Measurements from ENCODE around the gene GTF3C1. TPM values are rescaled to one million over a fixed set of nuclear protein-coding genes. Genes with fewer than 3 reads are reported as not detected.

GTF3C1 gene
- total and polyA plus RNA-seq, 2 of the 8 experiments (the other 6 are each of a cell fraction or from before 2014, with no cell fraction given), result 89.3 to 126 TPM

DNA sequence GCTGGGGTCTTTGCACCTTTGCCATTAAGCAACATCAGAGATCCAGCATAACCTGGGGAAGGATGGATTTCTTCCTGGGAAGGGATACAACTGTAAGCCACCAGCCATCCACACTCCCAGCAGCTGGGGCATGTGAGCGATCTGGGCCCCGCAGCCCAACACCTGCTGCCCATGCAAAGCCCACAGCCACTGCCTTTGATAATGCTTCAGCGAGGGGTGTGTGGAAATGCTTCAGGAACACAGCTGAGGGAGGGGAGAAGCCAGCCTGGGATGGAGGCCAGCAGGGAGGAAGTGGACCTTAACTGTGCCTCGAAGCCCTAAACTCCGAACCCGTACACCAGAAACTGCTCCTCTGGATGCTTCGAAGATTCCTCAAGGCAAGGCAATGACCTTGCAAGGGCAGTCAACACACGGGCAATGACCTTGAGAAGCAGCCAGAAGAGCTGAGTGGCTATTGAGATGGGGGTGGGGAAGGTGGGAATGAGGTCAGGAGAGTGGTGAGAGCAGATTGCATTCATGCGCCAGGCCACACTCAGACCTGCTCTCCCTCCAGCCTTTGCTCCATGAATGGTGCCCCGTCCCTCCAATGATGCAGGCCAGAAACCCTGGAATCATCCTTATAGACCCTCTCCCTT, 49.3 kb upstream of the GTF3C1 start:
- H3K36me3 ChIP-seq (ENCODE audit: control insufficient read depth in 2 of 4, insufficient read depth in 4 of 4, low read length in 3 of 4), result no peaks in the 10 kb centered on the region
- H3K4me3 ChIP-seq (ENCODE audit: extremely low read depth in 1 of 4, insufficient read depth in 2 of 4, low read depth in 3 of 4, low read length in 4 of 4), result no peak overlapping the region
- no peaks in the 10 kb centered on the region for H3K27me3 ChIP-seq (replicated peaks in 1 of 4; ENCODE audit: control insufficient read depth in 3 of 4, extremely low read depth in 1 of 4, insufficient read depth in 3 of 4, low read length in 3 of 4)
- peak overlapping the region; percentile 71 for H2BK5ac ChIP-seq (ENCODE audit: low read depth, low read length)
- no peaks in the 10 kb centered on the region for H3K9me3 ChIP-seq (ENCODE audit: insufficient read depth in 2 of 2, low read depth in 1 of 2, low read length in 1 of 2)
- no peak overlapping the region for H3K56ac ChIP-seq (replicated peaks; ENCODE audit: insufficient read length, low read depth, low read length)
- H2BK120ac ChIP-seq (replicated peaks; ENCODE audit: low read depth, low read length), result no peak overlapping the region
- H2AK5ac ChIP-seq (ENCODE audit: low read depth, low read length), result no peak overlapping the region
- H3K79me1 ChIP-seq (ENCODE audit: low read depth, low read length), result no peaks in the 10 kb centered on the region
- no peaks in the 10 kb centered on the region for H3K79me2 ChIP-seq (ENCODE audit: control insufficient read depth in 1 of 2, insufficient read depth in 2 of 2, low read length in 2 of 2)
- DNase-seq (ENCODE audit: low read depth in 1 of 2, low spot score in 2 of 2) (no peak), FAIRE-seq (no peak)
- H3K18ac ChIP-seq (ENCODE audit: extremely low read depth, low read length), result peak overlapping the region; percentile 71
- TF ChIP-seq SP1 (IDR thresholded peaks at IDR 0.05; ENCODE audit: low read depth, low read length), result no peak
- TF ChIP-seq CREB1 (IDR thresholded peaks at IDR 0.05), result no peak
- no peak for TF ChIP-seq TAF1 (IDR thresholded peaks at IDR 0.05; ENCODE audit: low read depth, low read length)
- no peak for TF ChIP-seq SIX5 (IDR thresholded peaks at IDR 0.05; ENCODE audit: low read depth, low read length)
- TF ChIP-seq SIRT6 (IDR thresholded peaks at IDR 0.05; ENCODE audit: low read length), result no peak
- no peak for TF ChIP-seq JUN (IDR thresholded peaks at IDR 0.05; ENCODE audit: low read depth, low read length)
- TF ChIP-seq HDAC2 (IDR thresholded peaks at IDR 0.05; ENCODE audit: borderline replicate concordance in 1 of 2, low read depth in 2 of 2, low read length in 2 of 2), result no peak
- TF ChIP-seq RXRA (IDR thresholded peaks at IDR 0.05; ENCODE audit: insufficient read depth, low read depth, low read length), result no peak
- no peak for TF ChIP-seq KDM1A (IDR thresholded peaks at IDR 0.05; ENCODE audit: borderline replicate concordance, low read length)
- no peak for TF ChIP-seq RNF2 (IDR thresholded peaks at IDR 0.05; ENCODE audit: borderline replicate concordance, low read depth, low read length, missing control alignments, poor library complexity, severe bottlenecking)
- no peak for TF ChIP-seq PHF8 (conservative IDR thresholded peaks at IDR 0.05; ENCODE audit: low read depth, low read length)
- TF ChIP-seq RFX5 (IDR thresholded peaks at IDR 0.05; ENCODE audit: borderline replicate concordance, low read depth, low read length), result no peak
- H3K23me2 ChIP-seq (ENCODE audit: low read depth, low read length), result no peaks in the 10 kb centered on the region
- POLR2A ChIA-PET (ENCODE audit: partially characterized antibody), result no interaction called here
- H2BK15ac ChIP-seq (ENCODE audit: low read length), result 0 out of 2 replicates have a peak overlapping the region, but pooled peaks have one; percentile 72
- H4K91ac ChIP-seq (replicated peaks; ENCODE audit: insufficient read length, low read length), result peak overlapping the region; percentile 25
- no peak overlapping the region for H2BK20ac ChIP-seq (ENCODE audit: low read length)
- no peak overlapping the region for H4K8ac ChIP-seq (ENCODE audit: extremely low read depth, insufficient read depth, low read length)
- H4K5ac ChIP-seq (ENCODE audit: insufficient read length, low read depth, low read length), result no peak overlapping the region
- H2AFZ ChIP-seq (ENCODE audit: low read length), result no peak overlapping the region
- H3K27ac ChIP-seq (ENCODE audit: low read depth, low read length), result no peak overlapping the region
- no peaks in the 10 kb centered on the region for H4K20me1 ChIP-seq (replicated peaks in 1 of 2; ENCODE audit: control insufficient read depth in 1 of 2, insufficient read depth in 2 of 2, low read length in 2 of 2)
- 0 out of 2 replicates have a peak overlapping the region, but pooled peaks have one; percentile 65 for H2BK12ac ChIP-seq (ENCODE audit: low read depth, low read length)
- H3K4me2 ChIP-seq (ENCODE audit: insufficient read depth in 1 of 2, low read depth in 2 of 2, low read length in 2 of 2), result no peak overlapping the region
- H3K14ac ChIP-seq (ENCODE audit: insufficient read length), result no peak overlapping the region
- CTCF ChIA-PET (ENCODE audit: partially characterized antibody), result interaction anchor here (1.3 kb wide), 1 partner anchor 41 kb away, joined by 4 read pairs; no protein-coding TSS in a partner anchor
- H3K4ac ChIP-seq (replicated peaks; ENCODE audit: insufficient read length, low read depth, low read length), result peak overlapping the region; percentile 7
- 89% methylated on average over 10 of the region's 10 CpGs; no CpG with 5 or more reads in 1 of the 2 experiments for WGBS, 2 experiments (ENCODE audit: extremely low coverage in 1 of 2, insufficient coverage in 1 of 2, insufficient read length in 1 of 2, insufficient replicate concordance in 2 of 2, low coverage in 1 of 2, low lambda C conversion rate in 2 of 2, missing lambda C conversion rate in 1 of 2)
- peaks cover 0 to 21% (median 8%) of the 10 kb centered on the region in 4 experiments; a peak in 6 of 7 replicates for H3K4me1 ChIP-seq (replicated peaks in 1 of 4; ENCODE audit: control insufficient read depth in 3 of 4, insufficient read depth in 4 of 4, low read length in 3 of 4)
- H3K23ac ChIP-seq (ENCODE audit: insufficient read length), result no peak overlapping the region
- H3K9ac ChIP-seq (replicated peaks in 1 of 4; ENCODE audit: extremely low read depth in 1 of 4, low read depth in 3 of 4, low read length in 3 of 4), result no peak overlapping the region
